ENCODE results near the gene IRGM.
"Not testable (repeated sequence)": the region's sequence is repeated elsewhere in the genome, so short reads cannot be mapped to it uniquely, and the experiment has no call there.

IRGM gene, protein sequence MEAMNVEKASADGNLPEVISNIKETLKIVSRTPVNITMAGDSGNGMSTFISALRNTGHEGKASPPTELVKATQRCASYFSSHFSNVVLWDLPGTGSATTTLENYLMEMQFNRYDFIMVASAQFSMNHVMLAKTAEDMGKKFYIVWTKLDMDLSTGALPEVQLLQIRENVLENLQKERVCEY

GRCh38 chr5:150846308-150846653 lies at the start of gene IRGM:
Gene IRGM (plus strand): TSS chr5:150846521. CDS start chr5:150848124, 1,603 bp downstream.
- peak; percentile 28 for DNase-seq (ENCODE audit: low spot score)

- no peak for DNase-seq (ENCODE audit: low spot score)
Observed at GRCh38 chr5:150797384-150797783, 48.9 kb upstream of the IRGM start.

GRCh38 chr5:150801117-150801927 lies 45.0 kb upstream of the IRGM start:
- DNase-seq (ENCODE audit: low spot score) = peak; percentile 59

DNA sequence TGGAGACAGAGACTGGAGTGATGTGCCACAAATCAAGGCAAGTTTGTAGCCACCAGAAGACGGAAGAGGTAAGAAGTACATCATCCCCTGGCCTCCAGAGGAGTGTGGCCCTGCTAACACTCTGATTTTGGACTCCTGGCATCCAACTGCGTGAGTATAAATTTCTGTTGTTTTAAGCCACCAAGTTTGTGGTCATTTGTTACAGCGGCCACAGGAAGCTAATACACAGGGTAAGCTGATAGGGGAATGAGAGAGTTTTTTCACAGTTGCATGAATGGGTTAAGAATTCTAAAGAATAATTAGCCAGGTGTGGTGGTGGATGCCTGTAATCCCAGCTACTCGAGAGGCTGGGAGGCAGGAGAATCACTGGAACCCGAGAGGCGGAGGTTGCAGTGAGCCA lies 41.9 kb upstream of the IRGM start:
- DNase-seq (ENCODE audit: low spot score) = no peak

DNA sequence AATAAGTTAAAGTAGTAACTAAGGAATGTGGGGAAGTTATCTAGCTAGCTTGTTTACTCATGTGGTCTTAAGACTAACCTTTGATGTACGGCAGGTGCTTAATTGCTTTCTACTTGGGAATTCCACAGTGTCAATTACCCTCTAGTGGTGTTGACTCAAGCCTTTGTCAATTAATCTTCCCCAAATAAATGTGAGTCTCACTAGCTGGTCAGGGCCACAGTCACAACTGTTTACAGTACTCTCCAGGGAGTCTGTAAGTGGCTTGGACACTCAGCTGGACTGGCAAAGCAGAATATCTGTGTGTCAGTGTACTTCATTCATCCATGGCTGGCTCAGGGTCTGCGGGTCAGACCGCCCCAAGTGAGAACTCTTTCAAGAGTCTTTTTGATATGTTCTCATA lies 37.0 kb upstream of the IRGM start:
- no peak for DNase-seq (ENCODE audit: low spot score)

- DNase-seq (ENCODE audit: low spot score) = no peak
Observed at GRCh38 chr5:150815010-150815409, 31.3 kb upstream of the IRGM start.

- DNase-seq (ENCODE audit: low spot score) = no peak
Observed at GRCh38 chr5:150816946-150817345, 29.4 kb upstream of the IRGM start.

GRCh38 chr5:150829744-150830143 lies 16.6 kb upstream of the IRGM start:
- DNase-seq (ENCODE audit: low spot score) = no peak

DNA sequence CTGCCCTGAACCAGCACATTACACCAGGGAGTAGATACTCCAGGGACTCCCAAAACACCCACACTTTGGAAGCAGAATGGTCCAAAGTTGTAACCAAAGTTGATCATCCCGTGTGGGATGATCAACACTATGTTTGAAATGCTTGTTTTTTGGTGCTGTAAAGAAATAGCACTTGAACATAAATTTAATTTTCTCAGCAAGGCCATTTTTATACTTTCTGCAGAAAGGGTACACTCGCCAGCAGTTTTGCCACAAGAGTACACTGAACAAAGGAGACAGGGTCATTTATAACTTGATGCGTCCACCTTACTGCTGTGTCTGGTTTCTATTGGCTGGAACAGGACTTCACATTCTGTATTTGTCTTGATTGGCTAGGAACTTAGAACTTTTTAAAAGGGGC lies 14.5 kb upstream of the IRGM start:
- not testable (repeated sequence) for DNase-seq (ENCODE audit: low spot score)

GRCh38 chr5:150836064-150836463 lies 10.3 kb upstream of the IRGM start:
- no peak for DNase-seq (ENCODE audit: low spot score)

GRCh38 chr5:150836703-150837102 lies 9.6 kb upstream of the IRGM start:
- DNase-seq (ENCODE audit: low spot score) = no peak

DNA sequence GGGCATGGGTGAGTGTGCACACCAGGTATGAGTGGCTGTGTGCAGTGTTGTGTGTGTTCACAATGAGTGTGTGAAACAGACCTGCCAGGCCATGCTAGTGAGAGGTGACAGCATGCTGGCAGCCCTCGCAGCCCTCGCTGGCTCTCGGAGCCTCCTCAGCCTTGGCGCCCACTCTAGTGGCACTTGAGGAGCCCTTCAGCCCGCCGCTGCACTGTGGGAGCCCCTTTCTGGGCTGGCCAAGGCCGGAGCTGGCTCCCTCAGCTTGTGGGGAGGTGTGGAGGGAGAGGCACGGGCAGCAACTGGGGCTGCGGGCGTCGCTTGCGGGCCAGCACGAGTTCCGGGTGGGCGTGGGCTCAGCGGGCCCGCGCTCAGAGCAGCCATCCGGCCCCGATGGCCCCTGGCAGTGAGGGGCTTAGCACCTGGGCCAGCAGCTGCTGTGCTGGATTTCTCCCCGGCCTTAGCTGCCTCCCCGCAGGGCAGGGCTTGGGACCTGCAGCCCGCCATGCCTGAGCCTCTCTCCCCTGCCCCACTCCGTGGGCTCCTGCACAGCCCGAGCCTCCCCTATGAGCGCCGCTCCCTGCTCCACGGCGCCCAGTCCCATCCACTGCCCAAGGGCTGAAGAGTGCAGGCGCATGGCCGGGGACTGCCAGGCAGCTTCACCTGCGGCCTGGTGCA lies 999 bp upstream of the IRGM start:
- DNase-seq (ENCODE audit: low spot score) = not testable (repeated sequence)

- DNase-seq (ENCODE audit: low spot score) = peak; percentile 79
Observed at GRCh38 chr5:150846654-150847333, 473 bp downstream of the IRGM start.

GRCh38 chr5:150847334-150847695 lies 994 bp downstream of the IRGM start:
- DNase-seq (ENCODE audit: low spot score) = no peak

GRCh38 chr5:150848271-150848670 lies 1.9 kb downstream of the IRGM start:
- no peak for DNase-seq (ENCODE audit: low spot score)

DNA sequence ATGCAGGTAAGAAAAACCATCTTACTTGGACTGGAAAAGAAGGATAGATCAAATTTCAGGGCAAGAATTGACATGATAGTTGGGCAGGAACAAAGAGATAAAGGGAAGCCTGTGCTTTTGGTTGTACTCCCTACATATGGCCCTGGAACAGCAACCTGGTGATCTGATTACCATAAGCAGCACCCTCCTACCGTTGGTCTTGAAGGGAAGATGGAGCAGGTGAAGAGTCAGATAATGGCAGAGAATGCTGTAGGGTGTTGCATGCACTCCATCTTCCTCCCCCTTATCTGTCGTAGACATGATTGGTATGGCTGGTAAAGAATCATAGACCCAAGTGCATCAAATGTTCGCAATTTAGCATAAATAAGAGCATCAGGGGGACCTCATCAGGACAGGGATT lies 4.7 kb downstream of the IRGM start:
- no peak for DNase-seq (ENCODE audit: low spot score)

GRCh38 chr5:150853561-150853960 lies 7.2 kb downstream of the IRGM start:
- no peak for DNase-seq (ENCODE audit: low spot score)

DNA sequence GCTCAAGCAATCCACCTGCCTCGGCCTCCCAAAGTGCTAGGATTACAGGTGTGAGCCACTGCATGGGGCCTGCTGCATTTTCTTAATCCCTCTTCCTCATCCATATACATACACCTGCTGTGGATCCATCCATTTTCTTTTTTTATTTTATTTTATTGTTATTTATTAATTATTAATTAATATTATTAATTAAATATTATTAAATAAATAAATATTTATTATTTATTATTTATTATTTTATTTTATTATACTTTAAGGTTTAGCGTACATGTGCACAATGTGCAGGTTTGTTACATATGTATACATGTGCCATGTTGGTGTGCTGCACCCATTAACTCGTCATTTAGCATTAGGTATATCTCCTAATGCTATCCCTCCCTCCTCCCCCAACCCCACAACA lies 10.4 kb downstream of the IRGM start:
- not testable (repeated sequence) for DNase-seq (ENCODE audit: low spot score)

GRCh38 chr5:150860246-150860821 lies 14.0 kb downstream of the IRGM start:
- DNase-seq (ENCODE audit: low spot score) = no peak

DNA sequence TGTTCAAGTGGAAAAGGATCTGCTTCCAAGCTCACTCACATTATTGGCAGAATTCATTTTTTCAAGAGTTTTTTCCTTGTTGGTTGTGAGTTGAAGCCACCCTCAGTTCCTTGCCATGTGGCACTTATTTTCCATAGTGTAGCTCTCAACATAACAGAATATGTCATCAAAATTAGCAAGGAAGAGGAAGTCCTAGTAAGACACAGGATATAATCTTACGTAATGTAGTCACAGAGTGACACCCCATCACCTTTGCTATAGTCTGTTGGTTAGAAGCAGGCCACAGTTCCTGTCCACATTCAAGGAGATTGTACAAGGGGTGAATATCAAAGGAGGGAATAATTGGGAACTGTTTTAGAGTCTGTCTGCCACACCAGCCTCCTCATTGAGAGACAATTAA lies 15.7 kb downstream of the IRGM start:
- no peak for DNase-seq (ENCODE audit: low spot score)

DNA sequence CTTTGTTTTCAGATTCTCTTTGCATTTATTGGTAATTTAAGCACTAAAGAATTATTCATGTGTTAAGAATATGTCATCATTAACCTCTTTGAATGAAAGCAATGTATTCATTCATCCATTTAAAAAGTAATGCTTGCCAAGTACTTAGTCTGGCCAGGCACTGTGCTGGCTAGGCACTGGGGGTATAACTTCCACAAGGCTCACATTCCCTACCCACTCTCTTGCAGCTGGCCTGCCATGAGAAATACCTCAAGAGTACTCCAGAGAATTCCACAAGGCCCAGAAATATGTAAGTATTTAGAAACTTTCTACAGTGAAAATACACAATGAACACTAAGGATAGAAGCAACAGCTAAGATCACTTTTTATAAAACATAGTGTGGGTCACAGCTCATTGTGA lies 33.0 kb downstream of the IRGM start:
- DNase-seq (ENCODE audit: low spot score) = no peak
